AG09309 (cell line): ENCODE measurements around the gene SHANK2.

Experiments used
- DNase-seq: peaks from one replicate; pipeline ENCODE4 v3.0.0-alpha.2; 2010; ENCODE audit warnings: low read depth
- H3K4me3 ChIP-seq: 2 replicates; pipeline ENCODE4 v1.5.1; 2011; ENCODE audit warnings: mild to moderate bottlenecking, low read depth, low read length, moderate library complexity; ENCODE audit not compliant: control insufficient read depth
- TF ChIP-seq, protein P1 (sequence below): IDR thresholded peaks from 2 replicates; pipeline ENCODE4 v1.5.1; 2011; ENCODE audit warnings: mild to moderate bottlenecking, low read depth, low read length, inconsistent platforms; ENCODE audit not compliant: insufficient read depth, control insufficient read depth; ENCODE audit errors: missing control alignments

SHANK2 gene

DNA sequence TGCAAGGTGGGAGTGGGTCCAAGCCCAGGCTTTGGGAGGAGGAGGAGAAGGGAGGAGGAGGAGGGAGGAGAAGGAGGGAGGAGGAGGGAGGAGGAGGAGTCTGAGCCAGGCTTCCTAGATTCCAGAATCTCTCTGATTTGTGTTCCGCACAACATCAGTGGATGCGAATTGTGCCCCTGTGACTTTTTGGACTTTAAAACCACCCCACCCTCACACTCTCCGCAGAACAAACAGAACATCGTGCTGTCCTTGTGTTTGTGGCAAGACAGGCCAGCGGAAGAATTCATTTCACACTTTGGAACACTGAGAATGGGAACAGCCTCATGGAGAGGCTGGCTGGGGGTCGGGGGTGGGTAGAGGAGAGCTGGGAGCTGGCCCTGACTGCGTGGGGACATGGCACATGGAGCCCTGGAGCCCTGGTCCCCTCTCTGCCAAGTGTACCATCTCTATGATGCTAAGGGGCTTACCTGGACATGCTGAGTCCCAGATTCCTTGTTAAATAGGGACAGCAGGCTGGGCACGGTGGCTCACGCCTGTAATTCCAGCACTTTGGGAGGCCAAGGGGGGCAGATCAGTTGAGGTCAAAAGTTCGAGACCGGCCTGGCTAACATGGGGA, 16.4 kb upstream of the SHANK2 start:
- H3K4me3 ChIP-seq = no peak overlapping the region
- DNase-seq = no peak
- TF ChIP-seq, protein P1, sequence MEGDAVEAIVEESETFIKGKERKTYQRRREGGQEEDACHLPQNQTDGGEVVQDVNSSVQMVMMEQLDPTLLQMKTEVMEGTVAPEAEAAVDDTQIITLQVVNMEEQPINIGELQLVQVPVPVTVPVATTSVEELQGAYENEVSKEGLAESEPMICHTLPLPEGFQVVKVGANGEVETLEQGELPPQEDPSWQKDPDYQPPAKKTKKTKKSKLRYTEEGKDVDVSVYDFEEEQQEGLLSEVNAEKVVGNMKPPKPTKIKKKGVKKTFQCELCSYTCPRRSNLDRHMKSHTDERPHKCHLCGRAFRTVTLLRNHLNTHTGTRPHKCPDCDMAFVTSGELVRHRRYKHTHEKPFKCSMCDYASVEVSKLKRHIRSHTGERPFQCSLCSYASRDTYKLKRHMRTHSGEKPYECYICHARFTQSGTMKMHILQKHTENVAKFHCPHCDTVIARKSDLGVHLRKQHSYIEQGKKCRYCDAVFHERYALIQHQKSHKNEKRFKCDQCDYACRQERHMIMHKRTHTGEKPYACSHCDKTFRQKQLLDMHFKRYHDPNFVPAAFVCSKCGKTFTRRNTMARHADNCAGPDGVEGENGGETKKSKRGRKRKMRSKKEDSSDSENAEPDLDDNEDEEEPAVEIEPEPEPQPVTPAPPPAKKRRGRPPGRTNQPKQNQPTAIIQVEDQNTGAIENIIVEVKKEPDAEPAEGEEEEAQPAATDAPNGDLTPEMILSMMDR = no peak

DNA sequence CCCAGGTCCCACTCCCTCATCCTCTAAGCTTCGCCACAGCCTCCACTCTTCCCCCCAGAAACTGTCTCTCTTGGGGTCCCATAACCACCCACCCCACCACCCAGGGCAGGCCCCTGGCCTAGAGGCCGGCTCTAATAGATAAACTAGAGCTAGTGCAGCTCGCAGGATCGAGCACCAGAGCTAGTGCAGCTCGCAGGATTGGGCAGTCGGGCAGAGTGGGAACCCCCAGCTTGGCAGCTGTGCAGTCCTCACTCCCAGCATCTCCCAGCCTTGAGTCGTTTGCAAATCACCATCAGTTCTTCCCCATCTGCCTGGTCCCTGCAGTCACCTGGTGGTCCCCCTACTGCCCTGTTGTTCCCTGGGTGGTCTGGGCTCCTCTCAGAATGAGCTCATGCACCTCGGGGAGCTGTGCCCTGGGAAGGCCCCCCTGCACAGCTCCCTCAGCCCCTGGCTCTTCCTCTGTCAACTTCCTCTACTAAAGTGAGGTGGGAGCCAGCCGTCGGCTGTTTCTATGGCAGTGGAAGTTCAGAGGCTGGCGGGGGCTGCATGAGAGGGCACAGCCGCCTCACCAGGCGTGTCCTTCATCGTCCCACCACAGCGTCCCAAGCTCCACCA, 15.5 kb upstream of the SHANK2 start:
- no peak for DNase-seq
- TF ChIP-seq, protein P1 = no peak
- no peak overlapping the region for H3K4me3 ChIP-seq

DNA sequence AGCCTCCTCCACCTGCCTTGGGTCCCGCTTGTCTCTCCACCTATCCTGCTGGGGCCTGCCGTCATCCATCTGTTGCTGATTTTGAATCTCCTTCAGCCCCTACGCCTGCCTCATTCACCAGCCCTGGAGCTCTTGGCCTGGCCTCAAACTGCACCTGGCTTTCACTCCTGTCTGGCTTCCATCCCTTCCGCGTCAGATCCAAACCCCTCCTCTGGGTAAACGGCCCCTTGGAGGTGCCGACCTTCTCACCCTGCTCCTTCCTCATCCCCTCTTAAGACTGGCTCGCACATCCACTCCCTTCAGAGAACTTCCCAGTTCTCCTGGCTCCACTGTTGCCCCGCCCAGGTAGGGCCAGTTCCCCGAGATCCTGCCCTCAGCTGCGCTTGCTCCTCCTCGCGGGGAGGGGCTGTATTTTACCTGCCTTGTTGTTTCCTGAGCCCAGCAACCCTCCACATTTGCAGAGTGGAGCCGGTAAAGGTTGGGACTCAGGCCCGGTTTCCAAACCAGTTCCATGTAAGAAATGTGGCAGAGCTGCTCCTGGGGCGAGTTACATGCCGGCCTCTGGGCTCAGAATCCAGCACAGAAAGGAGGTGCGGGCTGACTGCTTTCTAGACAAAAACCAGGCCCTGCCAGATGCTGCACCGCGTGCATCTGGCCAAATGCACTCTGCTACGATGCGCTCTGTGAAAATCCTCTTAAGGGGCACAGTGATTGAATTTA, 13.9 kb upstream of the SHANK2 start:
- no peak overlapping the region for H3K4me3 ChIP-seq
- no peak for DNase-seq
- TF ChIP-seq, protein P1 = no peak

DNA sequence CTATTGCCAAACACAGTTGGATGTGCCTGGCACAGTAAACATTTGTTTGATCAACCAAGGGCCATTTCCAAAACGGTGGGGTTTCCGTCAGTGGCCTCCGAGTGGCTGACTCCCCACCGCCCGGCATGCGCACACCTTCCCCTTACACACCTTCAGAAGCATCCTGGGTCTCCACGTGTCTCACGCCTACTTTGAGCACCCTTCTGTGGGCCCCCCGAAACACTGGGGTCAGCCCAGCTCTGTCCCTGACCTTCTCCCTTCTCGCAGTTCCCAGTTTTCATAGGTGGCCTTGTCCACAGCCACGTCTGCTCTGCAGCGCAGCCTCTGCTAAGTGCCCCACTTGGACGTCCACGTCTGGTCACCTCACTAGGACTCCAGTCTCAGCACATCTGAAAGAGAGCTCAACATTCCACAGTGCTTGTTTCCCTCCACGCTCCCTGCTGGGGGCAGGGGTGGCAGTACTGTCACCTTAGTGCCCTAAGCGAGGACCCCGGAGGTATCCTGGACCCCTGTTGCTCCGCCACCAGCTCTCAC, 13.2 kb upstream of the SHANK2 start:
- no peak overlapping the region for H3K4me3 ChIP-seq
- TF ChIP-seq, protein P1 = no peak
- DNase-seq = no peak

DNA sequence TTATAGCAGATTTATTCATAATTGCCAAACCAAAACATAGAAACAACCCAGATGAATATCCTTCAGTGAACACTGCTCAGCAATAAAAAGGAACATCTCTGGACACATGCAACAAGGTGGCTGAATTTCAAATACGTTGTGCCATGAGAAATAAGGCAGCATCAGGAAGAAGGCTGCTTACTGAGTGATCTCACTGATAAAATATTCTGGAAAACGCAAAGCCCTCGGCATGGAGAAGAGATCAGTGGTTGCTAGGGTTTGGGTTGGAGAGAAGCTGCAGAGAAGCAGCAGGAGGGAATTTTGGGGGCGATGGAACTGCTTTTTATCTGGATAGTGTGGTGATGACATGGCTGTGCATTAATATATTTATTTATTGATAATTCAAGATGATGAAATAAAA, 11.0 kb upstream of the SHANK2 start:
- TF ChIP-seq, protein P1 = no peak
- no peak overlapping the region for H3K4me3 ChIP-seq
- DNase-seq = no peak

DNA sequence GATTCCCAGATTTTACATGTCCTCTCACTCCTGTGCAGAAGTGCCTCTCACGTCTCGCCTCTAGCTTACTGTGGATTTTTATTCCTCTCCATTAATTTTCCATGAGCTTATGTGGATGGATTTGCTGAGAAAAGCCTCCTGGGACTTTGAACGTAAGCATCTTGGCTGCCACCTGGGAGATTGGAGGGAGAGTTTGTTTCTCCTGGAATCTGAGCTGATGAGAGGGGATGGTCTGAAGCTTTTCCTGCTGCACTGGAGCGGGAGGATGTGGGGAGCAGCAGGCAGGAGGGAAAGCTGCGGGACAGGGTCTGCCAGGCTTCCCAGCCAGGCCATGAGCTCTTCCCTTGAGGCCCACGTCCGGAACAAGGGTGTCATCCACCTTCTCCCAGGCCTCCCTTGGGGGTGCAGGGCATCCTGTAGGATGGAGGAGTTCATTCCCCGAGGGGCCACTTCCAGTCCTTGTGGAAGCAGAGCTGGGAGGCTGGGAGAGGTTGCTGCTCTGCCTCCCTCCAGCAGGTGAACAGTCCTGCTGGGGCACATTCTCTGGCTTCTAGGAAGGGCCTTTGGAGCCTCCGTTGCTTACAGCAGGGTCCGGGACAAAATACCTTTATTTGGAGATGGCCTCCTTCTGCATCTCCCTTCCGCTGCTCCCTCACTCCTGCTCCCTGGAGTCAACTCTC, 3.6 kb upstream of the SHANK2 start:
- TF ChIP-seq, protein P1 = no peak
- no peak overlapping the region for H3K4me3 ChIP-seq
- no peak for DNase-seq
